SKM-1 treated with dmso at 0.1 percent for 144 hours (cell line): ENCODE measurements around the gene TRPM1.
"Not testable (repeated sequence)": the region's sequence is repeated elsewhere in the genome, so short reads cannot be mapped to it uniquely, and the experiment has no call there.

Experiments
- DNase-seq: peaks from one replicate; lab custom pipeline; 2025; ENCODE audit not compliant: unreplicated experiment; lab: John Stamatoyannopoulos, UW

Gene TRPM1

GRCh38 chr15:31125061-31125460 is 23.5 kb upstream of the TRPM1 start:
- DNase-seq = no peak

GRCh38 chr15:31116423-31117030 is 15.0 kb upstream of the TRPM1 start:
- no peak for DNase-seq

- no peak for DNase-seq
Measured at GRCh38 chr15:31111091-31111647, 9.6 kb upstream of the TRPM1 start.

GRCh38 chr15:31108836-31109235 is 7.3 kb upstream of the TRPM1 start:
- no peak for DNase-seq

GRCh38 chr15:31106495-31107300 is 5.2 kb upstream of the TRPM1 start:
- no peak for DNase-seq

GRCh38 chr15:31104003-31104402 is 2.5 kb upstream of the TRPM1 start:
- no peak for DNase-seq

GRCh38 chr15:31102374-31103342 is 1.1 kb upstream of the TRPM1 start:
- DNase-seq = no peak

GRCh38 chr15:31102039-31102321 is 455 bp upstream of the TRPM1 start:
- no peak for DNase-seq

GRCh38 chr15:31100738-31101137 is 787 bp downstream of the TRPM1 start:
- no peak for DNase-seq

GRCh38 chr15:31098953-31099740 is 2.4 kb downstream of the TRPM1 start:
- DNase-seq = no peak

GRCh38 chr15:31098491-31098917 is 3.0 kb downstream of the TRPM1 start:
- DNase-seq = no peak

GRCh38 chr15:31096563-31096962 is 5.0 kb downstream of the TRPM1 start:
- no peak for DNase-seq

- DNase-seq = no peak
Measured at GRCh38 chr15:31091481-31091880, 10.0 kb downstream of the TRPM1 start.

- no peak for DNase-seq
Measured at GRCh38 chr15:31090766-31091165, 10.8 kb downstream of the TRPM1 start.

GRCh38 chr15:31089368-31090047 is 12.0 kb downstream of the TRPM1 start:
- DNase-seq = no peak

GRCh38 chr15:31088672-31089367 is 12.7 kb downstream of the TRPM1 start:
- no peak for DNase-seq

- not testable (repeated sequence) for DNase-seq
Measured at GRCh38 chr15:31088041-31088440, 13.5 kb downstream of the TRPM1 start.

GRCh38 chr15:31086344-31086743 is 15.2 kb downstream of the TRPM1 start:
- DNase-seq = no peak

GRCh38 chr15:31085359-31085758 is 16.2 kb downstream of the TRPM1 start:
- no peak for DNase-seq
